Esophagus muscularis mucosa (tissue), 4 donors: ENCODE measurements around the gene YPEL2. TPM values are rescaled to one million over a fixed set of nuclear protein-coding genes. Genes with fewer than 3 reads are reported as not detected.
A peak's percentile ranks its signal among the peaks of the same experiment; 100 is the strongest.
"Not testable (repeated sequence)": the region's sequence is repeated elsewhere in the genome, so short reads cannot be mapped to it uniquely, and the experiment has no call there.

Experiments
- DNase-seq: peaks from one replicate; pipeline ENCODE4 v3.0.0-alpha.2; 2017; ENCODE audit errors: extremely low spot score
- H3K27ac ChIP-seq, 4 donors: fragments of 200-600 bp; sonication (generic); replicated peaks in 1 of 4; 1 replicate in 3 of 4; 2 replicates in 1 of 4; pipeline ENCODE4 v1.5.1; 2016 to 2019; ENCODE audit warnings: mild to moderate bottlenecking in 1 of 4
- H3K27me3 ChIP-seq, 4 donors: fragments of 200-600 bp; sonication (generic); one replicate each; pipeline versions ENCODE4 v1.5.1 to v1.6.0; 2016 to 2019
- H3K36me3 ChIP-seq, 4 donors: fragments of 200-600 bp; sonication (generic); one replicate each; pipeline ENCODE4 v1.5.1; 2016 to 2019
- H3K4me1 ChIP-seq, 4 donors: fragments of 200-600 bp; sonication (generic); one replicate each; pipeline ENCODE4 v1.5.1; 2016 to 2019
- H3K4me3 ChIP-seq, 4 donors: fragments of 200-600 bp; sonication (generic); 1 replicate in 2 of 4; 2 replicates in 2 of 4; pipeline ENCODE4 v1.5.1; 2016 to 2019; ENCODE audit warnings: mild to moderate bottlenecking in 4 of 4, moderate library complexity in 1 of 4
- H3K9me3 ChIP-seq, 4 donors: fragments of 200-600 bp; sonication (generic); 1 replicate in 3 of 4; 2 replicates in 1 of 4; pipeline ENCODE4 v1.5.1; 2016 to 2019
- EP300 ChIP-seq: sonication (generic); formaldehyde crosslinking; IDR thresholded peaks from one replicate; pipeline ENCODE4 v1.6.1; 2017; ENCODE audit warnings: antibody characterized with exemption
- POLR2A ChIP-seq: fragments of 450-650 bp; IDR thresholded peaks from one replicate; pipeline ENCODE4 v1.6.1; 2017; ENCODE audit warnings: antibody characterized with exemption, moderate library complexity, mild to moderate bottlenecking, low read depth
- POLR2AphosphoS5 ChIP-seq, 2 donors: sonication (generic); formaldehyde crosslinking; IDR thresholded peaks; one replicate each; pipeline ENCODE4 v1.6.1; 2017; ENCODE audit warnings: antibody characterized with exemption in 2 of 2
- WGBS: methylation state at CpG from one replicate; pipeline ENCODE4 v1.1.5; 2018; 5-methylcytosine and 5-hydroxymethylcytosine counted together
- intact Hi-C: fragments of 100-400 bp; cut with DNase I; formaldehyde crosslinking; loops from one replicate; pipeline ENCODE4 v1.15.1; 2023
- total RNA-seq, 4 donors: library from RNA; depleted of rRNA; stranded (reverse); fragments of >200 nt; gene quantifications; one replicate each; pipeline versions ENCODE4 v1.1.0 to v1.2.1, GENCODE V29; 2016
- TF ChIP-seq, protein P1 (sequence below), 3 experiments: fragments of 200-600 bp in 2 of 3; fragments of 450-650 bp in 1 of 3; sonication (generic) in 2 of 3; IDR thresholded peaks; one replicate each; pipeline ENCODE4 v1.5.1; 2017 to 2019; ENCODE audit warnings: antibody characterized with exemption in 3 of 3, mild to moderate bottlenecking in 2 of 3, moderate library complexity in 1 of 3

YPEL2 gene, protein sequence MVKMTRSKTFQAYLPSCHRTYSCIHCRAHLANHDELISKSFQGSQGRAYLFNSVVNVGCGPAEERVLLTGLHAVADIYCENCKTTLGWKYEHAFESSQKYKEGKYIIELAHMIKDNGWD
- 10 to 100 TPM; 27.7 to 62.9 (median 28.8) TPM for total RNA-seq

DNA sequence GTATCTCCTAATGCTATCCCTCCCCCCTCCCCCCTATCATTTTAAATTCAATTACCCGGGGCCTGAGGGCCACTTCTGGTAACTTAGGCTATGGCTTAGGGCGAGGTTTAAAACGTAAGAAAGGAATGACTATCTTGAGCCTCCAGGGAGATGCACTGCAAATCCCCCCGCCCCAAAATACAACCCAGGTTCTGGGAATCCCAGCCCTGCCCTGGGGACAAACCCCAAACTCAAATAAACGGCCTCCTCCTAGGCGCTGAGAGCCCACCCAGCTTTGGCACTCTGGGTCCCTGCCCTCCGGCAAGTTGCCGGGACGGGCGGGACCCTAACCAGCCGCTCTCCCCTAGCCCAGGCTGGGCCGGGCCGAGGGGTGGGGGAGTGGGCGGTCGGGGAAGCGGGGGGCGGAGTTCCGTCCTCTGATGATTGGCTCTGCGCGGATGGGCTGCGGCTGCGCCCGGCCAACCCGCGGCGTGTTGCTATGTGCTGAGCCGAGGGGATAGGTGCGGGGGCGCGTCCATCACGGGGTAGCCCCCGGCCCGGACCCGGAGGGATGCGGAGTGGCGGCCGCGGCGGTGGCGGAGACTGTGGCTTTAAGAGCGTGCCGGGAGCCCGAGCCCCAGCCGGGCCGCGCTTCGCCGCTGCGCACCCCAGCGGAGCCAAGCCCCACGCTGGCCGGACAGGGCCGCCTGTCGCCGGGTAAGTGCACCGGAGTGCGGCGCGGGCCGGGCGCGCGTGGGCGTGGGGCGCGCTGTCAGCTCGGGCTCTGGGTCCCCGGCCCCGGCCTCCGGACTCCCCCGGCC lies at the start of gene YPEL2:
YPEL2 (plus strand) TSS at position 527 of the 800 bp plus-strand sequence. CDS start 21,755 bp downstream, outside the sequence.
- H3K9me3 ChIP-seq, result no peaks in the 10 kb centered on the region
- intact Hi-C loops, result loop anchor here (5.0 kb wide), 1 partner anchor 41 kb away; no protein-coding TSS in a partner anchor
- peaks cover 61 to 72% (median 69%) of the 10 kb centered on the region in 4 donors for H3K4me1 ChIP-seq
- peak; percentile 99 for DNase-seq
- H3K4me3 ChIP-seq, result peak within 1 kb of the TSS; percentile 76 to 98 (median 78)
- no peaks in the 10 kb centered on the region for H3K27me3 ChIP-seq
- H3K36me3 ChIP-seq, result no peaks in the 10 kb centered on the region
- peak within 1 kb of the TSS; percentile 90 to 97 (median 93) for H3K27ac ChIP-seq
- TF ChIP-seq, protein P1, sequence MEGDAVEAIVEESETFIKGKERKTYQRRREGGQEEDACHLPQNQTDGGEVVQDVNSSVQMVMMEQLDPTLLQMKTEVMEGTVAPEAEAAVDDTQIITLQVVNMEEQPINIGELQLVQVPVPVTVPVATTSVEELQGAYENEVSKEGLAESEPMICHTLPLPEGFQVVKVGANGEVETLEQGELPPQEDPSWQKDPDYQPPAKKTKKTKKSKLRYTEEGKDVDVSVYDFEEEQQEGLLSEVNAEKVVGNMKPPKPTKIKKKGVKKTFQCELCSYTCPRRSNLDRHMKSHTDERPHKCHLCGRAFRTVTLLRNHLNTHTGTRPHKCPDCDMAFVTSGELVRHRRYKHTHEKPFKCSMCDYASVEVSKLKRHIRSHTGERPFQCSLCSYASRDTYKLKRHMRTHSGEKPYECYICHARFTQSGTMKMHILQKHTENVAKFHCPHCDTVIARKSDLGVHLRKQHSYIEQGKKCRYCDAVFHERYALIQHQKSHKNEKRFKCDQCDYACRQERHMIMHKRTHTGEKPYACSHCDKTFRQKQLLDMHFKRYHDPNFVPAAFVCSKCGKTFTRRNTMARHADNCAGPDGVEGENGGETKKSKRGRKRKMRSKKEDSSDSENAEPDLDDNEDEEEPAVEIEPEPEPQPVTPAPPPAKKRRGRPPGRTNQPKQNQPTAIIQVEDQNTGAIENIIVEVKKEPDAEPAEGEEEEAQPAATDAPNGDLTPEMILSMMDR (IDR thresholded peaks at IDR 0.05), result no peak
- TF ChIP-seq POLR2A (peak; percentile 42), POLR2AphosphoS5 (IDR thresholded peaks at IDR 0.05) (peak; percentile 92 to 95)
- WGBS, result 5% methylated on average over 3 of the region's 71 CpGs

DNA sequence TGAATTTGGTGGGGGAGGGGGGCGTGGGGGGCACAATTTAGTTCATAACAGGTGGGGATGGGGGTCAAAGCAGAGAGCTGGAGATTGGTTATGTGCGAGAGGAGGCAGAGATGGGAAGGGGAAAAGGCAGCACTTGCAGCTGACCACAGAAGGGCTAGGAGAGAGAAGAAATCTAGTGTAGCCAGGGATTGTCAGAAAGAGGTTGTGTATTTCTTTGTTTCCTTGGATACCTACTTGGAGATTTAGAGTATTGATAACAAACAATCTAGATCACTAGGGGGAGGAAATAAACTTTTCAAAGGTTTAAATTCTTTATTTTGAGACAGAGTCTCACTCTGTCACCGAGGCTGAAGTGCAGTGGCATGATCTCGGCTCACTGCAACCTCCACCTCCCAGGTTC lies 47.1 kb upstream of the YPEL2 start:
- no peak for DNase-seq
- intact Hi-C loops, result no loop called here
- peaks cover 0 to 11% (median 2%) of the 10 kb centered on the region in 4 donors for H3K4me1 ChIP-seq
- H3K9me3 ChIP-seq, result no peaks in the 10 kb centered on the region
- H3K27me3 ChIP-seq, result no peaks in the 10 kb centered on the region
- TF ChIP-seq, protein P1 (IDR thresholded peaks at IDR 0.05), result no peak
- TF ChIP-seq POLR2AphosphoS5 (IDR thresholded peaks at IDR 0.05) (no peak), POLR2A (no peak), EP300 (no peak)
- no peak overlapping the region for H3K27ac ChIP-seq
- 39% methylated on average over 4 of the region's 4 CpGs for WGBS
- no peaks in the 10 kb centered on the region for H3K36me3 ChIP-seq
- H3K4me3 ChIP-seq, result no peak overlapping the region

DNA sequence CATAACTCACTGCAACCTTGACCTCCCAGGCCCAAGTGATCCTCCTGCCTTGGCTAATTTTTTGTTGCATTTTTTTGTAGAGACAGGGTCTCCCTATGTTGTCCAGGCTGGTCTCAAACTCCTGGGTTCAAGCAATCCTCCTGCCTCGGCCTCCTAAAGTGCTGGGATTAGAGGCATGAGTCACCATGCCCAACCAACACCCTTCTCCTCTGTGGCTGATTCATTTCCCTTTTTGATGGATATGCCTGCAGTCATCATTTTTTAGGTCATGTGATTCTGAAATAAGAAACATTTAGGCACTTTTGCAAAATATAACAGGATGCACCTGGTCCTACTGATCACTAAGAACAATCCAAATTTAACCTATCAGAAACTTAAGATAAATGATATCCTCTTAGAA lies 44.0 kb upstream of the YPEL2 start:
- WGBS, result 29% methylated on average over 1 of the region's 1 CpG
- TF ChIP-seq, protein P1 (IDR thresholded peaks at IDR 0.05), result no peak
- TF ChIP-seq POLR2AphosphoS5 (IDR thresholded peaks at IDR 0.05) (no peak), EP300 (no peak), POLR2A (no peak)
- H3K9me3 ChIP-seq, result no peaks in the 10 kb centered on the region
- no peaks in the 10 kb centered on the region for H3K27me3 ChIP-seq
- H3K4me1 ChIP-seq, result peaks cover 0 to 11% (median 2%) of the 10 kb centered on the region in 4 donors
- intact Hi-C loops, result no loop called here
- no peaks in the 10 kb centered on the region for H3K36me3 ChIP-seq
- no peak overlapping the region for H3K27ac ChIP-seq
- H3K4me3 ChIP-seq, result no peak overlapping the region
- no peak for DNase-seq

DNA sequence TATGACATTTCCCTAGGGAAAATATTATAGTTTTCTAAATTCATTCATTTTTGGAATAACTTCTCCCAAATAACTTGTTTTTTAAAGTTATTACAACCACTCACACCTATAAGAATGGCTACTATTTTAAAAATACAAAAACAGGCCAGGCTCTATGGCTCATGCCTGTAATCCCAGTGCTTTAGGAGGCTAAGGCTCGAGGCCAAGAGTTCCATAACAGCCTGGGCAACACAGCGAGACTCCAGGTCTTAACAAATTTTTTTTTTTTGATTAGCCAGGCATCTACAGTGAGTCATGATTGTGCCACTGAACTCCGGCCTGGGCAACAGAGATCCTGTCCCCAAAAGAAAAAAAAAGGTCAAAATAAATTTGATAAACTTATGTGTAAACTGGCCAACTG lies 43.6 kb upstream of the YPEL2 start:
- DNase-seq, result no peak
- no peak for TF ChIP-seq POLR2A
- no peak for TF ChIP-seq POLR2AphosphoS5 (IDR thresholded peaks at IDR 0.05)
- no peaks in the 10 kb centered on the region for H3K36me3 ChIP-seq
- H3K4me3 ChIP-seq, result no peak overlapping the region
- H3K27ac ChIP-seq, result no peak overlapping the region
- no peaks in the 10 kb centered on the region for H3K27me3 ChIP-seq
- H3K9me3 ChIP-seq, result no peaks in the 10 kb centered on the region
- peaks cover 0 to 11% (median 2%) of the 10 kb centered on the region in 4 donors for H3K4me1 ChIP-seq
- WGBS, result 68% methylated on average over 3 of the region's 3 CpGs
- intact Hi-C loops, result no loop called here

DNA sequence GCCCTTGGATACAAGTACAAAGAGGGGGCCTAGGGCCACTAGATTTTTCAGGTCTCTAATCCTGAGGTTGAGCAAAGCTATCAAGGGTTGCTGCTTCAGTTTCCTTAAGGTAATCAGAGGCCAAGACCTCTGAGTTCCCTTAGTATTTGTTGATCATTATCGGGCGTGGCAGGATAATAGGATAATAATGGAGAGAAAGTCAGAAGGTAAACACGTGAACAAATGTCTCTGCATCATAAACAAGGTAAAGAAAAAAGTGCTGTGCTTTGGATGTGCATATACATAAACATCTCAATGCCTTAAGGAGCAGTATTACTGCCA lies 41.5 kb upstream of the YPEL2 start:
- TF ChIP-seq, protein P1 (IDR thresholded peaks at IDR 0.05), result no peak
- TF ChIP-seq POLR2A (no peak), EP300 (no peak)
- intact Hi-C loops, result no loop called here
- H3K4me3 ChIP-seq, result no peak overlapping the region
- H3K27me3 ChIP-seq, result no peaks in the 10 kb centered on the region
- no peaks in the 10 kb centered on the region for H3K36me3 ChIP-seq
- 74% methylated on average over 3 of the region's 3 CpGs for WGBS
- H3K27ac ChIP-seq, result no peak overlapping the region
- no peaks in the 10 kb centered on the region for H3K4me1 ChIP-seq
- no peaks in the 10 kb centered on the region for H3K9me3 ChIP-seq
- DNase-seq, result no peak

DNA sequence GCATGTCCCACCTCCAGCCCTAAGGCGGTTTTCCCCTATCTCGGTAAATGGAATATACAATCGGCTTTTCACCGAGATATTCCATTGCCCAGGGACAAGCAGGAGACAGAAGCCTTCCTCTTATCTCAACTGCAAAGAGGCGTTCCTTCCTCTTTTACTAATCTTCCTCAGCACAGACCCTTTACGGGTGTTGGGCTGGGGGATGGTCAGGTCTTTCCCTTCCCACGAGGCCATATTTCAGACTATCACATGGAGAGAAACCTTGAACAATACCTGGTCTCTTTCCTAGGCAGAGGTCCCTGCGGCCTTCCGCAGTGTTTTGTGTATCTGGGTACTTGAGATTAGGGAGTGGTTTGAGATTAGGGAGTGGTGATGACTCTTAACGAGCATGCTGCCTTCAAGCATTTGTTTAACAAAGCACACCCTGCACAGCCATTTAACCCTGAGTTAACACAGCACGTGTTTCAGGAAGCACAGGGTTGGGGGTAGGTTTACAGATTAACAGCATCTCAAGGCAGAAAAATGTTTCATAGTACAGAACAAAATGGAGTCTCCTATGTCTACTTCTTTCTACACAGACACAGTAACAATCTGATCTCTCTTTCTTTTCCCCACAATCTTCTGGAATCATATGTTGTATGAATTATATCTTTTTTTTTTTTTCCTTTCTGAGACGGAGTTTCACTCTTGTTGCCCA lies 41.0 kb upstream of the YPEL2 start:
- intact Hi-C loops, H3K4me1 ChIP-seq, H3K9me3 ChIP-seq, H3K4me3 ChIP-seq, H3K27ac ChIP-seq, H3K27me3 ChIP-seq, H3K36me3 ChIP-seq, DNase-seq: not testable (repeated sequence)
- WGBS, result 51% methylated on average over 12 of the region's 12 CpGs
